CD4-positive, alpha-beta T cell (primary cell): ENCODE results near the gene REC8. TPM values are rescaled to one million over a fixed set of nuclear protein-coding genes. Genes with fewer than 3 reads are reported as not detected.

Experiments
- ATAC-seq: fragments of 200-7000 bp; cut with Tn5 transposase; one replicate; pipeline ENCODE4 v1.10.0; 2022; ENCODE audit warnings: mild to moderate bottlenecking; ENCODE audit not compliant: poor library complexity
- CTCF ChIA-PET: fragments of 350-600 bp; sonication (Branson Sonifier 250); formaldehyde crosslinking; loops from one replicate; lab custom pipeline; 2021; ENCODE audit warnings: antibody characterized with exemption, inconsistent platforms; lab: Charles Lee
- POLR2A ChIA-PET: fragments of 350-600 bp; sonication (Branson Sonifier 250); formaldehyde crosslinking; loops from one replicate; lab custom pipeline; 2021; ENCODE audit warnings: antibody characterized with exemption, inconsistent platforms; lab: Charles Lee
- DNase-seq, 14 experiments: peaks; one replicate each; pipeline ENCODE4 v3.0.0-alpha.2; 2013 to 2020; ENCODE audit warnings: mixed read lengths in 2 of 14
- H3K27ac ChIP-seq, 2 donors: one replicate each; pipeline versions ENCODE4 v1.5.1 to v1.7.0; 2013; ENCODE audit warnings: low read length in 2 of 2, low read depth in 1 of 2, mild to moderate bottlenecking in 1 of 2
- H3K27me3 ChIP-seq, 2 experiments: 1 replicate in 1 of 2; 2 replicates in 1 of 2; pipeline versions ENCODE4 v1.6.1 to v1.7.0; 2013; ENCODE audit warnings: low read length in 2 of 2, control low read depth in 1 of 2, mild to moderate bottlenecking in 1 of 2, moderate library complexity in 1 of 2; ENCODE audit not compliant: insufficient read depth in 2 of 2, control insufficient read depth in 1 of 2
- H3K36me3 ChIP-seq: one replicate; pipeline ENCODE4 v1.6.1; 2013; ENCODE audit warnings: low read length, control low read depth; ENCODE audit not compliant: insufficient read depth
- H3K4me1 ChIP-seq: one replicate; pipeline ENCODE4 v1.6.1; 2013; ENCODE audit warnings: low read length, control low read depth; ENCODE audit not compliant: insufficient read depth
- H3K4me3 ChIP-seq: one replicate; pipeline ENCODE4 v1.5.1; 2013; ENCODE audit warnings: mild to moderate bottlenecking, low read length, moderate library complexity
- H3K9me3 ChIP-seq, 2 experiments: 1 replicate in 1 of 2; 2 replicates in 1 of 2; pipeline versions ENCODE4 v1.6.1 to v1.7.0; 2013; ENCODE audit warnings: low read length in 2 of 2, mild to moderate bottlenecking in 2 of 2, control low read depth in 1 of 2, moderate library complexity in 1 of 2; ENCODE audit not compliant: control insufficient read depth in 1 of 2, insufficient read depth in 1 of 2
- H3K27ac Mint-ChIP-seq: one replicate; pipeline ENCODE4 v1.8.0; 2020; ENCODE audit warnings: mixed read lengths
- H3K27me3 Mint-ChIP-seq: one replicate; pipeline ENCODE4 v1.8.0; 2021; ENCODE audit warnings: mixed read lengths
- H3K36me3 Mint-ChIP-seq: one replicate; pipeline ENCODE4 v1.8.0; 2021; ENCODE audit warnings: low read depth, mixed read lengths
- H3K4me1 Mint-ChIP-seq: one replicate; pipeline ENCODE4 v1.8.0; 2021; ENCODE audit warnings: low read depth, mixed read lengths
- H3K4me3 Mint-ChIP-seq: one replicate; pipeline ENCODE4 v1.8.0; 2020; ENCODE audit warnings: mild to moderate bottlenecking, mixed read lengths
- H3K9me3 Mint-ChIP-seq: one replicate; pipeline ENCODE4 v1.8.0; 2020; ENCODE audit warnings: mixed read lengths
- intact Hi-C, 2 experiments: fragments of 100-400 bp; cut with DNase I in 1 of 2; cut with micrococcal nuclease in 1 of 2; formaldehyde crosslinking; loops; one replicate each; pipeline versions ENCODE4 v1.15.1 to v1.9.0; 2023 to 2025; cut with DNase I, micrococcal nuclease
- total RNA-seq, 174 experiments: library from RNA in 2 of 174; stranded (reverse) in 2 of 174; gene quantifications; one replicate each; pipeline ENCODE4 v1.2.3 and lab custom pipeline; 2021 to 2026
- TF ChIP-seq, protein P1 (sequence below): fragments of 200-600 bp; IDR thresholded peaks from one replicate; pipeline ENCODE4 v1.8.0; 2022; ENCODE audit warnings: antibody characterized with exemption, mild to moderate bottlenecking

REC8 gene
- total RNA-seq, 2 experiments from 2014 or later: 105 to 107 TPM

DNA sequence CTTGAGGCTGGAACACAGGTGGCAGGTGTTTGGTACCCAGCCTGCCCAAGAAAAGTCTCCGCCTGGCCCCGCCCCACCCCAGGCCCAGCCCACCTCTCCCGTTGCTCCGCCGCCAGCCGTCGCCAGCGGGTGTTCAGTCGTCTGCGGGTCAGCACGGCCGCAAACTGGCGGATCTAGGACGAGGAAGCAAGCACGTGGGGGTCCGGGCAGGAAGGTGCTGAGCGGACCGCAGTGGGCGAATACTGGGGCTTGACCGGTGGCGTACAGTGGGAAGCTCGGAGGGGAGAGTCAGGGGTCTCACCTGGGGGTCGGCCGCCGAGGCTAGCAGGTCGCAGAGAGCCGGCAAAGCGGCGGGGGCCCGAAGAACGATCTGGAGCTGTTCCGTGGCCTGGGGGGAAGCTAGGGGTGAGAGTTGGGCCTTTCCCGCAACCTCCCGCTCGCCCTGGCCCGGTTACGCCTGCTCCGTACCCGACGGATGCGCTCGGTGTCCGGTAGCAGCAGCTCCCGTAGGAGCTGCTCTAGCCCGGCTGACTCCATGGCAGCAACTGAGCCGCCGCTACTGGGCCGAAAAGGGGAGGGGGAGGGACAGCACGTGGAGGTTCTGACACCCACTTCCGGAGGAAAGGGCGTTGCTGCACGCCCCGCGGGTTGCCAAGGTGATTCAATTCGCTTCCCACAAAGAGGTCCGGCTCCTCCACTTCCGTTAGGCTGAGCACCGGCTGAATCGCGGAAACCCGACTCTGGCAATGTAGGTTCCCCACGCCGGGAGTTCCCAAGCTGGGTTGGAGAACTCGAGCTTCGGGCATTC lies 16.6 kb downstream of the REC8 start, which contains the start of gene IPO4:
TSS of gene IPO4 (minus strand) at position 566 of the 808 bp plus-strand sequence. CDS start at position 537, 29 bp downstream.
- ChIA-PET CTCF (interaction anchor here (0.6 to 2.6 kb wide), 7 partner anchors 27 to 145 kb away, joined by 3 to 24 read pairs (median 4); partner anchors contain the start of genes IRF9, MDP1 and RABGGTA), POLR2A (interaction anchor here (0.7 to 7.4 kb wide), 23 partner anchors 9 to 122 kb away, joined by 3 to 85 read pairs (median 5); partner anchors contain the start of genes CHMP4A, CIDEB, DCAF11 and DHRS1)
- Mint-ChIP-seq H3K27me3 (no peaks in the 10 kb centered on the region), H3K36me3 (peaks cover 63% of the 10 kb centered on the region), H3K4me1 (peaks cover 45% of the 10 kb centered on the region), H3K4me3 (peak within 1 kb of the TSS; percentile 93), H3K27ac (peak within 1 kb of the TSS; percentile 91), H3K9me3 (no peaks in the 10 kb centered on the region)
- Histone ChIP-seq H3K27me3 (no peaks in the 10 kb centered on the region), H3K36me3 (peaks cover 56% of the 10 kb centered on the region), H3K9me3 (no peaks in the 10 kb centered on the region), H3K4me1 (peaks cover 32% of the 10 kb centered on the region), H3K27ac (peak within 1 kb of the TSS; percentile 70 to 88), H3K4me3 (peak within 1 kb of the TSS; percentile 75)
- TF ChIP-seq, protein P1, sequence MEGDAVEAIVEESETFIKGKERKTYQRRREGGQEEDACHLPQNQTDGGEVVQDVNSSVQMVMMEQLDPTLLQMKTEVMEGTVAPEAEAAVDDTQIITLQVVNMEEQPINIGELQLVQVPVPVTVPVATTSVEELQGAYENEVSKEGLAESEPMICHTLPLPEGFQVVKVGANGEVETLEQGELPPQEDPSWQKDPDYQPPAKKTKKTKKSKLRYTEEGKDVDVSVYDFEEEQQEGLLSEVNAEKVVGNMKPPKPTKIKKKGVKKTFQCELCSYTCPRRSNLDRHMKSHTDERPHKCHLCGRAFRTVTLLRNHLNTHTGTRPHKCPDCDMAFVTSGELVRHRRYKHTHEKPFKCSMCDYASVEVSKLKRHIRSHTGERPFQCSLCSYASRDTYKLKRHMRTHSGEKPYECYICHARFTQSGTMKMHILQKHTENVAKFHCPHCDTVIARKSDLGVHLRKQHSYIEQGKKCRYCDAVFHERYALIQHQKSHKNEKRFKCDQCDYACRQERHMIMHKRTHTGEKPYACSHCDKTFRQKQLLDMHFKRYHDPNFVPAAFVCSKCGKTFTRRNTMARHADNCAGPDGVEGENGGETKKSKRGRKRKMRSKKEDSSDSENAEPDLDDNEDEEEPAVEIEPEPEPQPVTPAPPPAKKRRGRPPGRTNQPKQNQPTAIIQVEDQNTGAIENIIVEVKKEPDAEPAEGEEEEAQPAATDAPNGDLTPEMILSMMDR: no peak
- intact Hi-C loops: loop anchor here (1.0 to 5.0 kb wide), 5 partner anchors 25 to 74 kb away; partner anchors contain the start of genes PSME2 (in 2 of the 2), RNF31 (in 2 of the 2), CHMP4A (in 1 of the 2) and DCAF11 (in 1 of the 2)
- ATAC-seq (peak; percentile 91), DNase-seq (peak; percentile 86 to 98 (median 94))

DNA sequence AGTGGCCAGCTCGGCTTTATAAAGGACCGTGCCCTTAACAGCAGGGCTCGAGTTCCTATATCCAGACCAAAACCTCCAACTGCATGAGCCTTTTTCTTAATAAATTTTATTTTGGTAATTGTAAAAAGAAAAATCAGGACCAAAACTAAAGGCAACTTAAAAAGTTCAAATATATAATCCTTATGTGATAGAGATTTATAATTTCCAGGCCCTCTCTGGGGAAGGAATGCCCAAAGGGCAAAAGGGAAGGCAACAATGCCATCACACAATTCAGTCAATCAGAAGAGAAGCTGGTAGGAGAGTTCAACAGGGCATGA lies 17.1 kb downstream of the REC8 start:
- POLR2A ChIA-PET: interaction anchor here (0.7 to 7.4 kb wide), 23 partner anchors 9 to 121 kb away, joined by 3 to 85 read pairs (median 5); partner anchors contain the start of genes CHMP4A, CIDEB, DCAF11 and DHRS1
- Mint-ChIP-seq H3K4me1 (peaks cover 47% of the 10 kb centered on the region), H3K4me3 (peak overlapping the region; percentile 93), H3K27me3 (no peaks in the 10 kb centered on the region), H3K27ac (peak overlapping the region; percentile 91), H3K36me3 (peaks cover 59% of the 10 kb centered on the region), H3K9me3 (no peaks in the 10 kb centered on the region)
- H3K36me3 ChIP-seq: peaks cover 52% of the 10 kb centered on the region
- H3K9me3 ChIP-seq: no peaks in the 10 kb centered on the region
- no peaks in the 10 kb centered on the region for H3K27me3 ChIP-seq
- ATAC-seq (no peak), DNase-seq (no peak)
- peaks cover 33% of the 10 kb centered on the region for H3K4me1 ChIP-seq
- H3K27ac ChIP-seq: peak overlapping the region; percentile 52 to 62
- TF ChIP-seq, protein P1: no peak
- intact Hi-C loops: loop anchor here (2.0 to 5.0 kb wide), 4 partner anchors 42 to 74 kb away; partner anchors contain the start of genes PSME2 (in 2 of the 2), RNF31 (in 2 of the 2), DCAF11 (in 1 of the 2) and GMPR2 (in 1 of the 2)
- CTCF ChIA-PET: interaction anchor here (0.6 to 2.6 kb wide), 7 partner anchors 27 to 145 kb away, joined by 3 to 24 read pairs (median 4); partner anchors contain the start of genes IRF9, MDP1 and RABGGTA
- no peak overlapping the region for H3K4me3 ChIP-seq

DNA sequence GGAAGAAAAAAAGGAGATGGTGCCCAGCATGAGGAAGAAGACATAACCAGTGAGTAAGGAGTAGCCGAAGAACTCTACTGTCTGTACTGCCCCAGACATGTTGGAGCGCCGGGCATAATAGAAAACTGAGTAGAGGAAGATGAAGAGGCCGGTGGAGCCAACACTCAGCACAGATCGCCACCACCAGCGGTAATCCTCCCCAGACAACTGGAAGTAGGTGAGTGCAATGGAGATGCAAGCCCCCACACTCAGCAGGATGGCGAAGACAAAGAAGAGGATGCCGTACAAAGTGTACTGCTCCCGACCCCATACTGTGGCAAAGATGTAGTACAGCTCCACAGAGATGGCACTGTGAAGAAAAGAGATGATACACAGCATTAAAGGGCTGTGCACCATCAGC lies 17.6 kb downstream of the REC8 start:
- ChIA-PET POLR2A (interaction anchor here (0.7 to 7.4 kb wide), 19 partner anchors 16 to 121 kb away, joined by 3 to 85 read pairs (median 5); partner anchors contain the start of genes CHMP4A, CIDEB, DCAF11 and DHRS1), CTCF (interaction anchor here (0.7 to 2.6 kb wide), 7 partner anchors 26 to 144 kb away, joined by 3 to 24 read pairs (median 4); partner anchors contain the start of genes IRF9, MDP1 and RABGGTA)
- Histone ChIP-seq H3K36me3 (peaks cover 47% of the 10 kb centered on the region), H3K27ac (peak overlapping the region; percentile 52 to 62), H3K27me3 (no peaks in the 10 kb centered on the region), H3K4me3 (no peak overlapping the region), H3K4me1 (peaks cover 37% of the 10 kb centered on the region), H3K9me3 (no peaks in the 10 kb centered on the region)
- Mint-ChIP-seq H3K36me3 (peaks cover 60% of the 10 kb centered on the region), H3K4me1 (peaks cover 52% of the 10 kb centered on the region), H3K27ac (peak overlapping the region; percentile 91), H3K9me3 (no peaks in the 10 kb centered on the region), H3K27me3 (no peaks in the 10 kb centered on the region), H3K4me3 (no peak overlapping the region)
- intact Hi-C loops: loop anchor here (2.0 to 5.0 kb wide), 4 partner anchors 42 to 75 kb away; partner anchors contain the start of genes PSME2 (in 2 of the 2), RNF31 (in 2 of the 2), DCAF11 (in 1 of the 2) and GMPR2 (in 1 of the 2)
- ATAC-seq: no peak
- no peak for DNase-seq
- TF ChIP-seq, protein P1: no peak
